IPS DF 6.9 (cell line): ENCODE measurements around the gene LOXL3.

Experiments
- DNase-seq: peaks from one replicate; pipeline ENCODE4 v3.0.0-alpha.2; 2013; ENCODE audit warnings: low read depth, low spot score
- H3K27ac ChIP-seq: one replicate; pipeline ENCODE4 v1.5.1; 2013; ENCODE audit warnings: low read length, control low read depth
- H3K27me3 ChIP-seq: 2 replicates; pipeline ENCODE4 v1.6.1; 2013; ENCODE audit warnings: mild to moderate bottlenecking, low read length; ENCODE audit not compliant: control insufficient read depth, insufficient read depth
- H3K36me3 ChIP-seq: 2 replicates; pipeline ENCODE4 v1.6.1; 2013; ENCODE audit warnings: low read length; ENCODE audit not compliant: control insufficient read depth, insufficient read depth
- H3K4me1 ChIP-seq: 2 replicates; pipeline ENCODE4 v1.6.1; 2013; ENCODE audit warnings: low read length; ENCODE audit not compliant: control insufficient read depth, insufficient read depth
- H3K4me3 ChIP-seq: 2 replicates; pipeline ENCODE4 v1.5.1; 2013; ENCODE audit warnings: mild to moderate bottlenecking, low read length
- H3K9me3 ChIP-seq: 2 replicates; pipeline ENCODE4 v1.6.1; 2013; ENCODE audit warnings: low read length, inconsistent platforms; ENCODE audit not compliant: control insufficient read depth, insufficient read depth
- WGBS: extraction: QIAGEN DNeasy Blood & Tissue Kit; methylation state at CpG from one replicate; pipeline ENCODE4 v1.1.7; 2013; ENCODE audit warnings: mixed read lengths, missing lambda C conversion rate; ENCODE audit not compliant: insufficient read length, insufficient coverage; 5-methylcytosine and 5-hydroxymethylcytosine counted together

The LOXL3 gene

DNA sequence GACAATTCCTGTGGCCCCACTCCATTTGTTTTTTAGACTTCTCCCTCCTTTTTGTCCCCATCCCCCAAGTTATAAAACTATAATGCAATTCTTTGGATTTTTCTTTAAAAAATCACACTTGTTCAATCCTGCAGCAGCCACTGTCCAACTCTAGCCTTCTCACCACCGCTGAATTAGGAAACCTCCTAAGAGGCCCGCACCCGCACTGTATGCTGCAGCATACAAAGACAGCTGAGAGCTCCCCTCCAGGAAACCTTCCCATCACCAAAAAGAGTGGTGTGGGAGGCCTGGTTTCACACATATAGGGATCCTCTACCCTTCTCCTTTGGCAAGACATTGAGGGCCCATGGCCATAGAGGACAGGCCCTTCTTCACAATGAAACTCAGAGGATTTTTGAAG lies 49.2 kb downstream of the LOXL3 start:
- H3K4me1 ChIP-seq, result peaks cover 5% of the 10 kb centered on the region; the same call in 1 of the 2 replicates
- WGBS, result no CpG with 5 or more reads among the region's 3 CpGs

DNA sequence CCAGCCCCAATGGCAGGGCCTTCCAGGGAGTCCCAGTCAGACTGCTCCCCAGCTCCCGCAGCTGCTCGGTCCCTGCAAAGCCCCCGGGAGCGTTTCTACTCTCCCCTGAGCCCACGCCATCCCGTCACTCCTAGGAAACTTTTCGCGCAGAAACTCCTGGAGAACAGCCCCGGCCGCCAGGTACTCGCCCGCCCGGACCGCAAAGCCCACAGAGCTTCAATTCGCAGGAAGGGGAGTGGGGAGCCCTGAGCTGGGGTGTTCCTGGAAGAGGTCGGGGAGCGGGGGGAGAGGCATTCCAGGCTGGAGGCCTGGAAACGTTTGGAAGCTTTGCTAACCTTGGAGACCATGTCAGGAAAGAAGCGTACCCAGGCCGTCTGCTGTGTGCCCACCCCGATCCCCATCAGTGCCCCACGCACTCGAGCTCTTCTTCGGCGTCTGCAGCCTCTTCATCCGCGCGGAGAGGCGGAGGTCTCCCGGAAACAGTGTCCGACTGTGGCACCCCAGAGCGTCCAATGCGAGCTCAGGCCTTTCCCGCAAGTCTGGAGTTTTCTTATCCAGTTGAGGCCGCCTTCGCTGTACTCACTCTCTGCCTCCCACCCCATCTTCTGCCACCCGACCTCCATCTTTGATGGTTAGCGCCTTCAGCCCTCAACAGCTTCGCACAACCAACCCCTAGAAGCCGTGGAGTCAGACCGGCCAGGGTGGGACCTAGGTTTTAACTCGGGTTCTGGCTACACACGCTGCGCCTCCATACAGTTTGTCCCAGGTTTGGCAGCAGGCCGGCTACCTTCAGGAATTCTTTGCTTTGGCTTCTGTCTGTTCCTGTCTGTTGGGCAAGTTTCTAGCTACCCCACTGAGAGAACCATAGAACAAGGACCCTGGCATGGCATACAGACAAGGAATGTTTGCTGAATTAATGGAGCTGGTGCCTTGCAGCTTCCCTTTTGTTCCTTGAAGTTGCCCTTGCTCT lies 50.0 kb downstream of the LOXL3 start:
- no CpG with 5 or more reads among the region's 45 CpGs for WGBS
- H3K9me3 ChIP-seq, result no peaks in the 10 kb centered on the region
- H3K27ac ChIP-seq, result no peak overlapping the region
- peak overlapping the region; percentile 27; the same call in 1 of the 2 replicates for H3K4me3 ChIP-seq
- DNase-seq, result no peak
- H3K36me3 ChIP-seq, result no peaks in the 10 kb centered on the region
- peaks cover 62% of the 10 kb centered on the region for H3K27me3 ChIP-seq
- H3K4me1 ChIP-seq, result peaks cover 5% of the 10 kb centered on the region; the same call in 1 of the 2 replicates

More for the DNA sequence above, 49.2 kb downstream of the LOXL3 start:
- Histone ChIP-seq H3K27me3 (peaks cover 57% of the 10 kb centered on the region), H3K9me3 (no peaks in the 10 kb centered on the region), H3K4me3 (no peak overlapping the region), H3K27ac (no peak overlapping the region), H3K36me3 (no peaks in the 10 kb centered on the region)
- no peak for DNase-seq

DNA sequence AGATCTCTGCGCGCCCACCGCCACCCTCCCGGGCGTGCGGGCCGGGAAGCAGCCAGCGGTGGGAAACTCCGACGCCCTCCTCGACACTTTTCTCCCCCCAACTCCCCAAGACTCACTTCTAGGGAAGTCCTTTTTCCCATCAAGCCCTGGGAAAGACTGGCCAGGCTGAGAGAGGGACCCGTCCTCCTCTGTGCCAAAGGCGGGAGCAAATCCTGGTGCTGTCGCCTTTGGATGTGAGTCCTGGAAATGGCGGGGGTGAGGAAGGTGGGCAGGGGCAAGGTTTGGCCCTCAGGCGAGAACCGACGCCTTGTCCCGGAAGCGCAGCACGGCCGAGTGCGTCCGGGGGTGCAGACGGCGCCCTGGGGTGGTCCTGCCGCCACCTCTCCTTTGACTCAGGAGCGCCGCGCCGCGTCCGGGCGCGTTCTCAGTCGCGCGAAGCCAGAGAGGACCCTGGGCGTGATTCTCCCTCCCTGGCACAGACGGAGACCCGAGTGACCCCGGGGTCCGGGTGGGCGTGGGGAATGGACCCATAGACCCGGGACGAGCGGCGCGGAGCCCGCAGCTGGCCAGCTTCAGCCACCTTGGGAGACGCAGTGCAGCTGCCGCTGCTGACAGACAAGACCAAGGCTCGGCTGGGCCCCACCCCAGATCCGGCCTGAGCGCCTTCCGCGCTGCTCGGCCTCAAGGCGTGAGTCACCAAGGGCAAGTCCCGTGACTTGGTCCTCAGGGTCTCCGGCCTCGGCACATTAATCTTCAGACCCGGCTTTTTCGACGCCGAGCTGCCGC lies 50.8 kb downstream of the LOXL3 start:
- H3K9me3 ChIP-seq, result no peaks in the 10 kb centered on the region
- H3K27ac ChIP-seq, result no peak overlapping the region
- no peak for DNase-seq
- no peaks in the 10 kb centered on the region for H3K36me3 ChIP-seq
- H3K4me3 ChIP-seq, result peak overlapping the region; percentile 27; the same call in 1 of the 2 replicates
- peaks cover 5% of the 10 kb centered on the region; the same call in 1 of the 2 replicates for H3K4me1 ChIP-seq
- WGBS, result no CpG with 5 or more reads among the region's 67 CpGs
- H3K27me3 ChIP-seq, result peaks cover 68% of the 10 kb centered on the region

DNA sequence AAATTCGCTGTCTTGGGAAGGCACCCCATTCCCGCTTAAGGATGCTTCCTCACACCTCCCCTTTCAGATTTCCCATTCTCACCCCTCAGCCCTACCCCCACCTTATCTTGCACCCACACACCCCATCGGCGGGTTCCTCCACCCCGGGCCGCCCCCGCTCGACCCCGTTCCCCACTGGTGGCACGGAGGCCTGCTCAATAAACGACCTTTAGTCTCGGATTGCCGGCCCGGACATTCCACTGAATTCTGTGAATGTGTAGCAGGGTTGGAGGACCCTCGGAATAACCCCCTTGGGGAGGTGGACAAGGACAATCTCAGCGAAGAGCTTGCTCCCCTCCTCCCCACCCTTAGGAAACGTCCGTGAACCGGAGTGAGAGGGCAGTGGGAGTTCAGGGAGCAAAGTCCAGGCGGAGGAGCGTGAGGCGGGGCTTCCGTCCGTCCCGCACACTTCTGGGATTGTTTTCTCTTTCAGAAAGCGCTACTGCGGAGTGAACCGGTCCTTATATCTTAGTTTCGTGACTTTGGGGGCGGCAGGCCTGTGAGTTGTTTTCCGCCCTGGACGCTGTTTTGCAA lies 51.5 kb downstream of the LOXL3 start:
- Histone ChIP-seq H3K27me3 (peaks cover 75% of the 10 kb centered on the region), H3K4me3 (peak overlapping the region; percentile 27; the same call in 1 of the 2 replicates)

DNA sequence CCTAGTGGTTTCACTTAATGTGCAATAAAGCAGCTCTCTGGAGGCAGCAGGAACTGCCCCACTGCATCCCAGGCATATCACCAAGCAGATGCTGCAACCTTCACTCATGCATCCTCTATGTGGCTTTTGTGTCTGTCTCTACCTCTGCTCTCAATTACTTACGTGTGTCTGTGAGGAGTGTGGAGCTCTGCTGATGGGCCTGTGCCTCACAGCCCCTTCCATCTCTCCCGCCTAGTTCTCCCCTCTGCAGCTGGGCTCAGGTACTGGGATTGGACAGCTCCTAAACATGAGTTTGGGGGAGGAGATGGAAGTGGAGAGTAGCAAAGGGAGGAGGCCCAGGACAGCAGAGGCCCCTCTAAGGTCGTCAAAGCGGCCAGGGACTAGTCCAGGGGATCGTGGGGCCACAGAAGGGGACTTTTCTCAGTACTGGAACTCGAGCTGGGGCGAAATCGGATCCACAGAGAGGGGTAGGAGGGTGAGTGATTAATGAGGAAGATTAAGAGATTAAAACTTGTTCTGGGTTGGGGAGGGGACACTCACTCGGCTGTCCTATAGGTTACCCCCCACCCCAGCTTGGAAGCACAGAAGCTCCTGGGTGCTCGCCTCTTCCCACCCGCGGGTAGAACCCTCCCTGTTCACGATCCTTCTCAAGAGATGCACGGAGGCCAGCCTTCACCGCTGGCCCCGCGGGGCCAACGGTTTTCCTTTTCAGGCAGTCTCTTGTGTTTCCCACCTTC lies 52.2 kb downstream of the LOXL3 start:
- peaks cover 2% of the 10 kb centered on the region; the same call in 1 of the 2 replicates for H3K4me1 ChIP-seq
- no peaks in the 10 kb centered on the region for H3K36me3 ChIP-seq
- H3K4me3 ChIP-seq, result no peak overlapping the region
- no peaks in the 10 kb centered on the region for H3K9me3 ChIP-seq
- DNase-seq, result no peak
- no CpG with 5 or more reads among the region's 18 CpGs for WGBS
- H3K27ac ChIP-seq, result no peak overlapping the region
- peaks cover 82% of the 10 kb centered on the region for H3K27me3 ChIP-seq

More for the DNA sequence above, 51.5 kb downstream of the LOXL3 start:
- Histone ChIP-seq H3K36me3 (no peaks in the 10 kb centered on the region), H3K4me1 (peaks cover 5% of the 10 kb centered on the region; the same call in 1 of the 2 replicates), H3K9me3 (no peaks in the 10 kb centered on the region), H3K27ac (no peak overlapping the region)
- no CpG with 5 or more reads among the region's 32 CpGs for WGBS
- no peak for DNase-seq

DNA sequence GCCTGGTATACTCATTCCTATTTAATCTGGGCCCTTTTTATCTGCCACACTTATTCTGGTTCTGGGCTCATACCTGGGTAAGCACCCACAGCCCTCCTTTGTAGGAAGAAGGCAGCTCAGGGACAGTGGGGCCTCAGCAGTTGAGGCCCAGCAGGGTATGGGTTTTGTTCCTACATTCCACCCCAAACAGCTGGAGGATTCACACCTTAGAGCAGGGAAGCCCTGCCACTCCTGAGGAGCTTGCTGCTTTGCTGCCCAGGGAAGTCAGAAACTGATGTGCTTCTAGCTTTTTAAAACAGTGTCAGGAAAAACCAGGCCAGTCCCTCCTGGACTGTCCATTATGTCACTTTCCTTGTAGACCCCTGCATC lies 53.2 kb downstream of the LOXL3 start:
- Histone ChIP-seq H3K4me1 (peaks cover 2% of the 10 kb centered on the region; the same call in 1 of the 2 replicates), H3K27me3 (peaks cover 86% of the 10 kb centered on the region), H3K36me3 (no peaks in the 10 kb centered on the region), H3K4me3 (no peak overlapping the region), H3K27ac (no peak overlapping the region), H3K9me3 (no peaks in the 10 kb centered on the region)
- DNase-seq, result no peak

DNA sequence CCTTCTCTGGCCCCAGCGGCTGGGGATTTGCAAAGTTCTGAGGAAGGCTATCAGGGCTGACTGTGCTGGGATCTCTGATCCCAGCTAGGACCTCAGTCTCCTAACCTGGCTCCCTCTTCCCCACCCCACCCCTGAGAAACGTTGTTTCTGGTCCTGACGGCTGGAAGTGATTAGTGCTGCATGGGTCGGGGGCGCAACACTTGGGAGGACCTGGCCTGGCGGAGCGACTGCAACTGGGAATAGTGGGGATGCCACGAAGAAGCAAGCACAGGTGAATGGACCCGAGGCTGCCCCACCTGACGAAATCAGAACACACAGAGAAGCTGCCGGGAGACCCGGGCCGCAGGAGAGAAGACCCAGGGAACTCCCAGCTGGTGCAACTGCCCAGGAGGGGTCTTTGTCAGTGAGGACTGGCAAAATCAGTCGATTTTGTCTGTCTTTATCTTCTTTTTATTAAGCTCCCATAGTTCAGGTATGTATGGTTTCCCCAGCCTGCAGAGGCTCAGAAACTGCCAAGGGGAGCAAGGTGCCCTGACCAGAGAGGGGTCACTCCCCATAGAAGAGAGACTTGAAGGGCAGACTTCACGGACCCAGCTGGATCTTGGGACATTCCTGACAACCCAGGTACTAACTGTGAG lies 53.7 kb downstream of the LOXL3 start:
- WGBS, result no CpG with 5 or more reads among the region's 15 CpGs
- DNase-seq, result no peak
- Histone ChIP-seq H3K27me3 (peaks cover 90% of the 10 kb centered on the region), H3K4me1 (peaks cover 2% of the 10 kb centered on the region; the same call in 1 of the 2 replicates), H3K9me3 (no peaks in the 10 kb centered on the region), H3K27ac (no peak overlapping the region), H3K36me3 (no peaks in the 10 kb centered on the region), H3K4me3 (peak overlapping the region; percentile 54; the same call in 1 of the 2 replicates)

DNA sequence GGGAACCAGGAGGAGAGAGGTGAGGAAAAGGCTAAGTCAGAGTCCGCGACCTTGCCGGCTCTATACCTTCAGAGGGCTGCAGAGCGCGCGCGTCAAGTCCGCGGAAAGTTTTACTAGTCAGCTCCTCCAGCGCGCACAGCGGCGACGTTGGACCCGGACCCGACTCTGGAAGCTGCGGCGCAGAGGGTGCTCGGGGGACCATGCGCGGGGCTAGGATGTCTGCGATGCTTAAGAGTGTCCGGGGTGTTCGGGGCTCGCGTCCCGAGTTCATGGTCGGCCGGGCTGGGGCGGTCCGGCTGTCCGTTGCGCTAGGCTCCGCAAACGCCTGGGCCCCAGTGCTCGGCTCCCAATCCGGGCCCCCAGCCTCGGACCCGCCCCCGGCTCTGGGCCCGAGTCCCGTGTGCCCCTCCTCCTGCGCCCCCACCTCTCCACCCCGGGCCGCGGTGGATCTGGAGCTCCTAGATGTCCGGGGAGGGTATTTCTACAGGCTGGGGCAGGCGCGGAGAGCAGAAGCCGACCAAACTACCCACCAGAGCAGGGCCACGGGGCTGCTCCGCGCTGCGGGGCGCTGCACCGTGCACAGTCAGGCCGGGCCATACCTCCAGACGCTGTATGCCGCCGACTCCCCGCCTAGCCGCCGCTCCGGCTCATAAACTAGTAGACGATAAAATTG lies 54.3 kb downstream of the LOXL3 start, which contains the start of gene LBX2:
Gene LBX2, minus strand, starts transcription at position 337 of the 673 bp plus-strand sequence. Its CDS starts 66 bp downstream, at position 271.
- Histone ChIP-seq H3K4me1 (peaks cover 2% of the 10 kb centered on the region; the same call in 1 of the 2 replicates), H3K27me3 (peaks cover 86% of the 10 kb centered on the region), H3K4me3 (peak within 1 kb of the TSS; percentile 54; the same call in 1 of the 2 replicates), H3K36me3 (no peaks in the 10 kb centered on the region), H3K27ac (no peak within 1 kb of the TSS), H3K9me3 (no peaks in the 10 kb centered on the region)
- no peak for DNase-seq
- no CpG with 5 or more reads among the region's 65 CpGs for WGBS
